H1 (cell line): ENCODE measurements around the gene THUMPD2. TPM values are rescaled to one million over a fixed set of nuclear protein-coding genes. Genes with fewer than 3 reads are reported as not detected.

Source experiments
- CTCF ChIA-PET: fragments of 300-600 bp; sonication (Branson Sonifier 250); formaldehyde crosslinking; loops from one replicate; lab custom pipeline; 2021; ENCODE audit not compliant: partially characterized antibody; lab: Charles Lee
- POLR2A ChIA-PET: fragments of 300-600 bp; sonication (Branson Sonifier 250); formaldehyde crosslinking; loops from one replicate; lab custom pipeline; 2021; ENCODE audit warnings: inconsistent platforms; ENCODE audit not compliant: partially characterized antibody; lab: Charles Lee
- DNase-seq, 2 experiments: peaks; one replicate each; pipeline versions ENCODE4 v3.0.0 to v3.0.0-alpha.2; 2010 to 2022; ENCODE audit warnings: low spot score in 2 of 2, low read depth in 1 of 2, mixed read lengths in 1 of 2
- FAIRE-seq: peaks from 2 replicates; lab custom pipeline; 2011; peaks lifted over from hg19 to GRCh38; lab: Jason Lieb, UNC
- H2AFZ ChIP-seq: 2 replicates; pipeline ENCODE4 v1.8.1; 2012; ENCODE audit warnings: low read length, inconsistent platforms
- H2AK5ac ChIP-seq: 2 replicates; pipeline ENCODE4 v1.6.1; 2013; ENCODE audit warnings: low read depth, low read length
- H2BK120ac ChIP-seq: replicated peaks from 2 replicates; pipeline ENCODE3; 2013; ENCODE audit warnings: low read depth, low read length, inconsistent platforms
- H2BK12ac ChIP-seq: 2 replicates; pipeline ENCODE4 v1.6.1; 2013; ENCODE audit warnings: low read depth, low read length
- H2BK15ac ChIP-seq: 2 replicates; pipeline ENCODE4 v1.6.1; 2013; ENCODE audit warnings: low read length
- H2BK20ac ChIP-seq: 2 replicates; pipeline ENCODE4 v1.6.1; 2013; ENCODE audit warnings: low read length
- H2BK5ac ChIP-seq: 2 replicates; pipeline ENCODE4 v1.6.1; 2013; ENCODE audit warnings: low read depth, low read length
- H3K14ac ChIP-seq: 2 replicates; pipeline ENCODE4 v1.6.1; 2013; ENCODE audit warnings: inconsistent platforms; ENCODE audit not compliant: insufficient read length
- H3K18ac ChIP-seq: 2 replicates; pipeline ENCODE4 v1.6.1; 2013; ENCODE audit warnings: low read length; ENCODE audit errors: extremely low read depth
- H3K23ac ChIP-seq: 2 replicates; pipeline ENCODE4 v1.6.1; 2013; ENCODE audit warnings: inconsistent platforms; ENCODE audit not compliant: insufficient read length
- H3K23me2 ChIP-seq: 2 replicates; pipeline ENCODE4 v1.6.1; 2013; ENCODE audit warnings: low read depth, low read length
- H3K27ac ChIP-seq: 2 replicates; pipeline ENCODE4 v1.6.1; 2011; ENCODE audit warnings: low read depth, low read length, inconsistent platforms
- H3K27me3 ChIP-seq, 4 experiments: replicated peaks in 1 of 4; 1 replicate in 1 of 4; 2 replicates in 3 of 4; pipeline versions ENCODE4 v1.6.1 to v1.8.1; 2011 to 2013; ENCODE audit warnings: low read length in 3 of 4, mild to moderate bottlenecking in 3 of 4, inconsistent platforms in 2 of 4, mixed read lengths in 2 of 4, moderate library complexity in 1 of 4; ENCODE audit not compliant: control insufficient read depth in 3 of 4, insufficient read depth in 3 of 4; ENCODE audit errors: extremely low read depth in 1 of 4
- H3K36me3 ChIP-seq, 4 experiments: 2 replicates each; pipeline versions ENCODE4 v1.6.1 to v1.8.1; 2011 to 2013; ENCODE audit warnings: mild to moderate bottlenecking in 4 of 4, low read length in 3 of 4, moderate library complexity in 2 of 4, control low read depth in 1 of 4, inconsistent platforms in 1 of 4; ENCODE audit not compliant: insufficient read depth in 4 of 4, control insufficient read depth in 2 of 4
- H3K4ac ChIP-seq: replicated peaks from 2 replicates; pipeline ENCODE3; 2013; ENCODE audit warnings: low read length, low read depth, mixed read lengths, inconsistent platforms; ENCODE audit not compliant: insufficient read length
- H3K4me1 ChIP-seq, 4 experiments: replicated peaks in 1 of 4; 1 replicate in 1 of 4; 2 replicates in 3 of 4; pipeline versions ENCODE4 v1.6.1 to v1.8.1; 2011 to 2013; ENCODE audit warnings: low read length in 3 of 4, inconsistent platforms in 2 of 4, mixed read lengths in 1 of 4; ENCODE audit not compliant: insufficient read depth in 4 of 4, control insufficient read depth in 3 of 4
- H3K4me2 ChIP-seq, 2 experiments: 2 replicates each; pipeline versions ENCODE4 v1.6.1 to v1.8.1; 2011 to 2013; ENCODE audit warnings: low read depth in 2 of 2, low read length in 2 of 2, control low read depth in 1 of 2, inconsistent platforms in 1 of 2, mild to moderate bottlenecking in 1 of 2; ENCODE audit not compliant: insufficient read depth in 1 of 2
- H3K4me3 ChIP-seq, 4 experiments: fragments of 200-600, 300-600 bp in 1 of 4; sonication (generic), shearing (Covaris generic), sonication (Bioruptor Twin) in 1 of 4; 2 replicates each; pipeline versions ENCODE4 v1.5.1 to v1.8.1; 2011 to 2016; ENCODE audit warnings: low read length in 4 of 4, low read depth in 3 of 4, control low read depth in 2 of 4, inconsistent platforms in 2 of 4, mild to moderate bottlenecking in 2 of 4, mixed read lengths in 1 of 4, moderate library complexity in 1 of 4; ENCODE audit not compliant: insufficient read depth in 2 of 4; ENCODE audit errors: extremely low read depth in 1 of 4
- H3K56ac ChIP-seq: replicated peaks from 2 replicates; pipeline ENCODE3; 2013; ENCODE audit warnings: low read depth, mild to moderate bottlenecking, mixed read lengths, low read length, inconsistent platforms; ENCODE audit not compliant: insufficient read length
- H3K79me1 ChIP-seq: 2 replicates; pipeline ENCODE4 v1.6.1; 2013; ENCODE audit warnings: low read depth, low read length, control low read depth
- H3K79me2 ChIP-seq, 2 experiments: 2 replicates each; pipeline versions ENCODE4 v1.6.1 to v1.8.1; 2012 to 2013; ENCODE audit warnings: low read length in 2 of 2, mild to moderate bottlenecking in 2 of 2, inconsistent platforms in 1 of 2; ENCODE audit not compliant: insufficient read depth in 2 of 2, control insufficient read depth in 1 of 2
- H3K9ac ChIP-seq, 4 experiments: replicated peaks in 1 of 4; 1 replicate in 1 of 4; 2 replicates in 3 of 4; pipeline versions ENCODE4 v1.6.1 to v1.8.1; 2011 to 2013; ENCODE audit warnings: low read depth in 3 of 4, low read length in 3 of 4, control low read depth in 2 of 4, mild to moderate bottlenecking in 2 of 4, moderate library complexity in 2 of 4, inconsistent platforms in 1 of 4; ENCODE audit errors: extremely low read depth in 1 of 4
- H3K9me3 ChIP-seq, 2 experiments: 2 replicates each; pipeline versions ENCODE4 v1.6.1 to v1.8.1; 2012 to 2013; ENCODE audit warnings: mild to moderate bottlenecking in 2 of 2, moderate library complexity in 2 of 2, control low read depth in 1 of 2, inconsistent platforms in 1 of 2, low read depth in 1 of 2, low read length in 1 of 2, mixed read lengths in 1 of 2; ENCODE audit not compliant: insufficient read depth in 2 of 2
- H4K20me1 ChIP-seq, 2 experiments: replicated peaks in 1 of 2; 2 replicates each; pipeline versions ENCODE3 to v1.8.1; 2011 to 2013; ENCODE audit warnings: inconsistent platforms in 2 of 2, low read length in 2 of 2, mild to moderate bottlenecking in 1 of 2; ENCODE audit not compliant: insufficient read depth in 2 of 2, control insufficient read depth in 1 of 2
- H4K5ac ChIP-seq: 2 replicates; pipeline ENCODE4 v1.6.1; 2013; ENCODE audit warnings: low read length, low read depth, mixed read lengths, inconsistent platforms; ENCODE audit not compliant: insufficient read length
- H4K8ac ChIP-seq: 2 replicates; pipeline ENCODE4 v1.8.0; 2013; ENCODE audit warnings: mild to moderate bottlenecking, moderate library complexity, low read length, inconsistent platforms; ENCODE audit not compliant: insufficient read depth; ENCODE audit errors: extremely low read depth
- H4K91ac ChIP-seq: replicated peaks from 2 replicates; pipeline ENCODE3; 2013; ENCODE audit warnings: low read length, mixed read lengths, inconsistent platforms; ENCODE audit not compliant: insufficient read length
- CBX8 ChIP-seq: fragments of 300-800, 300-1000 bp; sonication (generic); IDR thresholded peaks from 2 replicates; pipeline ENCODE4 v1.7.1; 2016; ENCODE audit warnings: low read depth, low read length, borderline replicate concordance
- CTBP2 ChIP-seq: IDR thresholded peaks from 2 replicates; pipeline ENCODE4 v1.7.0; 2011; ENCODE audit warnings: borderline replicate concordance, mild to moderate bottlenecking, moderate library complexity, mixed read lengths, low read length; ENCODE audit not compliant: insufficient read depth, insufficient read length
- PHF8 ChIP-seq: fragments of 200-600 bp; sonication (generic); conservative IDR thresholded peaks from 2 replicates; pipeline ENCODE4 v1.7.1; 2012; ENCODE audit warnings: low read depth, mild to moderate bottlenecking, inconsistent platforms, low read length, moderate library complexity
- POU5F1 ChIP-seq: IDR thresholded peaks from 2 replicates; pipeline ENCODE4 v1.6.1; 2011; ENCODE audit warnings: low read depth, mild to moderate bottlenecking, low read length, moderate library complexity
- SP1 ChIP-seq: IDR thresholded peaks from 2 replicates; pipeline ENCODE4 v1.6.1; 2011; ENCODE audit warnings: low read depth, low read length
- SP2 ChIP-seq: IDR thresholded peaks from 2 replicates; pipeline ENCODE4 v1.6.1; 2012; ENCODE audit warnings: mild to moderate bottlenecking, low read length, inconsistent platforms
- SUZ12 ChIP-seq: fragments of 200-600 bp; sonication (generic); IDR thresholded peaks from 2 replicates; pipeline ENCODE4 v1.6.1; 2012; ENCODE audit warnings: mild to moderate bottlenecking, inconsistent platforms, low read length, moderate library complexity, mixed read lengths
- WGBS, 2 experiments: shearing (Covaris generic) in 1 of 2; methylation state at CpG; one replicate each; pipeline versions ENCODE4 v1.1.6 to v1.1.7; 2013 to 2015; ENCODE audit warnings: low lambda C conversion rate in 2 of 2, mixed read lengths in 2 of 2, inconsistent platforms in 1 of 2, low coverage in 1 of 2, missing lambda C conversion rate in 1 of 2; ENCODE audit not compliant: insufficient replicate concordance in 2 of 2, insufficient coverage in 1 of 2, insufficient read length in 1 of 2; ENCODE audit errors: extremely low coverage in 1 of 2, missing lambda C conversion rate in 1 of 2; 5-methylcytosine and 5-hydroxymethylcytosine counted together
- polyA plus RNA-seq, 7 experiments: library from polyadenylated mRNA; depleted of rRNA in 3 of 7; stranded (reverse) in 5 of 7; unstranded in 2 of 7; fragments of >200 nt in 5 of 7; fragments of 200-250 nt in 2 of 7; gene quantifications; 1 replicate in 5 of 7; 2 replicates in 1 of 7; 4 replicates in 1 of 7; pipeline versions ENCODE4 v1.2.1 to v1.2.3, GENCODE V29; 2011 to 2013; ENCODE audit warnings: missing spikeins in 2 of 7, mixed read lengths in 2 of 7
- total RNA-seq: library from RNA; stranded (reverse); fragmentation: NEBNext Ultra II Directional; extraction: Animal tissue kit (Norgen Biotek cat#: 25700); gene quantifications from 2 replicates; pipeline ENCODE4 v1.2.1, GENCODE V29; 2021

Gene THUMPD2
- total and polyA plus RNA-seq, 2 of the 8 experiments (the other 6 are each of a cell fraction or from before 2014, with no cell fraction given), result 8.6 to 17.0 TPM

DNA sequence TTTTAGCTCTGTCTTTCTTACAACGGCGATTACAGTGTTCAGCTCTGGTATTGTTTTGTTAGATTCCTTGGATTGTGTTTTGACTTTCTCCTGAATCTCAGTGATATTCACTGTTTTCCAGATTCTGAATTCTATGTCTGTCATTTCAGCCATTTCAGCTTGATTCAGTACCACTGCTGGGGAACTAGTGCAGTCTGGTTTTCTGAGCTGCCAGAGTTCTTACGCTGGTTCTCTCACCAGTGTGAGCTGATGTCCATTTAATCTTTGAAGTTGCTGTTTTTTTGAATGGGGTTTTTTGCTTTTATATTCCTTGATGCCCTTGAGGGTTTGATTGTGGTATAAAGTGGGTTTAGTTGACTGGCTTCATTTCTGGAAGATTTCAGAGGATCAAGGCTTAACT is 37.4 kb upstream of the THUMPD2 start:
- H3K23me2 ChIP-seq, result no peaks in the 10 kb centered on the region
- no peak overlapping the region for H2BK12ac ChIP-seq
- H3K14ac ChIP-seq, result no peak overlapping the region
- no peak overlapping the region for H3K27ac ChIP-seq
- H2AFZ ChIP-seq, result no peak overlapping the region
- no peak overlapping the region for H3K9ac ChIP-seq
- no peaks in the 10 kb centered on the region for H3K4me1 ChIP-seq
- H3K4me3 ChIP-seq, result no peak overlapping the region
- no peak overlapping the region for H3K4ac ChIP-seq
- no peak overlapping the region for H2BK20ac ChIP-seq
- no peaks in the 10 kb centered on the region for H3K27me3 ChIP-seq
- CTCF ChIA-PET, result no interaction called here
- H3K79me1 ChIP-seq, result no peaks in the 10 kb centered on the region
- no peak overlapping the region for H4K8ac ChIP-seq
- H4K5ac ChIP-seq, result no peak overlapping the region
- H3K18ac ChIP-seq, result no peak overlapping the region
- H3K4me2 ChIP-seq, result no peak overlapping the region
- 77% methylated on average over 3 of the region's 3 CpGs; no CpG with 5 or more reads in 1 of the 2 experiments for WGBS, 2 experiments
- H2BK120ac ChIP-seq, result no peak overlapping the region
- FAIRE-seq, result no peak
- TF ChIP-seq SP1 (no peak), PHF8 (no peak), CBX8 (no peak), CTBP2 (no peak), POU5F1 (no peak), SUZ12 (no peak), SP2 (no peak)
- no peaks in the 10 kb centered on the region for H3K79me2 ChIP-seq
- H2AK5ac ChIP-seq, result no peak overlapping the region
- no peak overlapping the region for H4K91ac ChIP-seq
- H2BK15ac ChIP-seq, result no peak overlapping the region
- no peak for DNase-seq
- H3K9me3 ChIP-seq, result 0 out of 4 replicates have a peak, but pooled peaks cover 0 to 2% of the 10 kb centered on the region in 2 experiments
- POLR2A ChIA-PET, result no interaction called here
- no peaks in the 10 kb centered on the region for H3K36me3 ChIP-seq
- no peak overlapping the region for H2BK5ac ChIP-seq
- no peak overlapping the region for H3K56ac ChIP-seq
- H3K23ac ChIP-seq, result no peak overlapping the region
- H4K20me1 ChIP-seq, result no peaks in the 10 kb centered on the region
